AG08396 (cell line): ENCODE data around the gene KCNH4.

Experiments used
- DNase-seq: peaks from one replicate; pipeline ENCODE4 v3.0.0; 2012; ENCODE audit warnings: low spot score, mixed read lengths

The KCNH4 gene

DNA sequence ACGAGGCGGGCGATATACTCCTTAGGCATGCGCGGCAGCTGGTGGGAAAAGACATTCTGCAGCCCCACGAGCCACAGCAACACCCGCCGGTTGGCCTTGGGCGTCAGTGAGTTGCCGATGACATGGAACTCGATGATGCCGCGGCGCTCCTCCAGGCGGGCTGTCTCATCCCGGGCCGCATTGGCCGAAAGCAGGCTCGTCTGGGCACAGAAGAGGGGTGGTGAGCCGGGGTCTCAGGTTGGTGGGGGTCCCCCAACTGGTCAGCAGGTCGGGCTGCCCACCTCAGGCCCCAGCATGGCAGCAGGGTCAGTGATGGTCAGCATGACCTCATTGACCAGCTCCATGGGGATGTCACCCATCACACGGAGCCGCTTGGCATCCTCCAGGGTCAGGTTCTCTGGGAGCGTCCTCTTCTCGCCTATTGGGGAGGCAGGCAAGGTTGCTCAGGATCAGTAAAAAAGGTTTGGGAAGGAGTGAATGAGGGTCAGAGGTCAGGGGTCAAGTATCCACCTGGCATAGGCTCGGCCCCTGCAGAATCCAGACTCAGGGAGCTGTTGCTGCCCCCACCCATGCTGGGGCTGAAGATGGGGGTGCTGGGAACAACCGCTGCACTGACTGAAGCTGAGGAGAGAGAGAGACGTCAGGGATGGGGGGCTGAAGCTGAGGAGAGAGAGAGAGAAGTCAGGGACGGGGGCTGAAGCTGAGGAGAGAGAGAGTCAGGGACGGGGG, 63.4 kb downstream of the KCNH4 start:
- no peak for DNase-seq

DNA sequence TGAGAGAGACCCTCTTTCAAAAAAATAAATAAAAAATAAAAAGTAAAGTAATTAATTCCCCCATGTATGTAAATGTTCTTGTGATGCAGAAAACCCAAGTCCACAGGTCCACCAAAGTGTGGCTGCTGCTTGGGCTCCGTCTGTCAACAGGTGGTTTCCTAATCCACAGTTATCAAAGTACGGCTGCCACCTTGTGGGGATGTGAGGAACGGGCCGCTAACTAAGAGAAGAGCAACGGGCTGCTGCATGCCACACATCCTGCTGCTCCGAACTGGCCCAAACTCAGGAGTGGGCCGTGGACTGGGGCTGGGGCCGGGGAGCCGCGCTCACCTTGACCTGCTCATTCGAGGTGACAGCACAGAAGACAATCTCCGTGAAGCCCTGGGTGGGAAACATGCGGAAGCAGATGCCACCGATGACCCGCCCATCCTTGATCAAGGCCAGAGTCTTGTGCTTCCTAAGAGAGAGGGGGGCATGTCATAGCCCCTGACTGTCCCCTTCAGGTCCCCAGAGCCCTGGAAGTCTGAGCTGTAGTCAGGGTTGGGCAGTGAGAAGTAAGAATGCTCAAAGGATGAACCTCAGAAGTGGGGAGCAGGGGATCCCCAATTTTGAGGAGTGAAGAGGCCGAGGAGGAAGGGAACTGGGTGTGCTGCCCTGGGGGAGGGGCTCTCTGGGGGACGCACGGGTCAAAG, 64.1 kb downstream of the KCNH4 start:
- peak; percentile 83 for DNase-seq

DNA sequence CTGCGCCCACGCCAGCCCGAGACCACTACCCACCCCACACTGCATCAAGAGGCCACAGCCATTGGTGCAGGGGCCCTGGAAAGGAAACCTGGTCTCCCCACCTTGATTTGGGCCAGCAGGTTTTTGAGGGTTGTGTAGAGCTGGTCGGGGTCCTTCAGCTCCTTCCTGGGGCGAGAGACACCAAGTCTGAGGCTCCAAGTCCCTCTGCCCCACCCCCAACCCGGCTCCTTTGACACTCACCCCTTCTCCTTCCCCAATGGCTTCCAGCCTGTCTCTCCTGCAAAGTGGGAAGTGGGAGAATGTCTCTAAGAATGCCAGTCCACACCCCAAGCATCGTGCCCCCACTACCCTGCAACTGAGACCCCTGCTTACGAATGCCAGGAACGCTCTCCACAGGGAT, 66.8 kb downstream of the KCNH4 start:
- DNase-seq = no peak

DNA sequence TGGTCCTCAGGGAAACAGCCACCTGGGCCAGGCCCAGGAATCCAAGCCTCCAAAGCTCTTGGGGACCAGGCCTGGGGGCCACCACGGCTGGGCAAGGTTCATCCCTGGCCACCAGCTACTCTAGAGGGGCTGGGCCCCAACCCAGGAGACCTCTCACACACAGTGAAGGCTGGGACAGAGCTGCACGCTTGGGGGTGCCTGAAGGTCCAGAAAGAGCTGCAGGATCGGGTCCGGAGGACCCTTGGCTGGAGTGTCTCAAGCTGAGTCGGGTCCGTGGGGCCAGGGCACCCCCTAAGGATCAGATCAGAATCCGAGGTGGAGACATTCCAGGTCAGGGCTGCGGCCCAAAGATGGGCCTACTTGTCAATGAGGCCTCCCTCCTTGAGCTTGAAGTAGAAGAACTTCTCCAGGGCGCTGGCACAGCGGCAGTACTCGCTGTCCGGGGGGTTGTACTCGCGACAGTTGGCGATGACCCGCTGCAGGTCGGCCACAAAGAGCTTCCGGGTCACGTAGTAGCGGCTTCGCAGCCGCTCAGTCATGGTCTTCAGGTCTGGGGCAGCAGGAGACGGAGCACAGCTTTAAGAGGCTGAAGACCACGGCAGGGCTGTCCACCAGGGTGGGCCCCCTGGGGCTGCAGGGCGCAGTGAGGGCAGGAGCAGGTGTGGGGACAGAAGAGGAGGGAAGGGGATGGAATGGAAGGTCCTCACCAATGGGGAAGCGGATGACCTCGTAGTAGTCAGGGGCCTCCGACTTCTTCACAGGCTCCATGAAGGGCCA, 67.5 kb downstream of the KCNH4 start:
- no peak for DNase-seq

DNA sequence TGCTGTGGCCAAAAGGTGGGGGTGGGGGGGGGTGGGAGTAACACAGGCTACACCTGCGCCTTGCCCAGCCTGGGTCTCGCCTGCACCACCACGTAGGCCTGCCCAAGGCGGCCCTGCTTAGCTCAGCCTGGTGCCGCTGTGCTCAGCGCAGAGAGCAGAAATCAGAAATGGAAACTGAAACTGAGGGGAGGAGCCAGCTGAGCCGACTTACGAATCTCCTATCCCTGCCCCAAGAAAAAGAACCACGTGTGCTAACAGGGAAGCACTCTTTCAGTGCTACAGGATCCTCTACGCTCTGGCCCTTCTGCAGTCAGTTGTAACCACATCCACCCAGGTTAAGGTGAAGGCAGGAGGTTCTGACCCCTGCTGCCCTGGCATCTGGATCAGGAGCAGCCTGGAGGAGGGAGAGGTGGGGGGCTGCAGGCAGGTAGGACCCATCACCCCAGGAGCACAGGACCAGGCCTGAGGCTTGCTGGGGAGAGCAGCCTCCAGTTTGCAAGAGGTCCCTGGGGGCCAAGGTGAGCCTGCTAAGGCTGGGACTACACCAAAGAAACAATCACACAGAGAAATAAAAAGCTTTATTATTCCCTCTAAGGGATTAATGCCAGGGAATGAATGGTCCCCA, 68.3 kb downstream of the KCNH4 start, which contains the start of gene DHX58:
Gene DHX58 (minus strand): TSS at position 163 of the 625 bp plus-strand sequence. CDS start 822 bp downstream, outside the sequence.
- DNase-seq = peak; percentile 92

DNA sequence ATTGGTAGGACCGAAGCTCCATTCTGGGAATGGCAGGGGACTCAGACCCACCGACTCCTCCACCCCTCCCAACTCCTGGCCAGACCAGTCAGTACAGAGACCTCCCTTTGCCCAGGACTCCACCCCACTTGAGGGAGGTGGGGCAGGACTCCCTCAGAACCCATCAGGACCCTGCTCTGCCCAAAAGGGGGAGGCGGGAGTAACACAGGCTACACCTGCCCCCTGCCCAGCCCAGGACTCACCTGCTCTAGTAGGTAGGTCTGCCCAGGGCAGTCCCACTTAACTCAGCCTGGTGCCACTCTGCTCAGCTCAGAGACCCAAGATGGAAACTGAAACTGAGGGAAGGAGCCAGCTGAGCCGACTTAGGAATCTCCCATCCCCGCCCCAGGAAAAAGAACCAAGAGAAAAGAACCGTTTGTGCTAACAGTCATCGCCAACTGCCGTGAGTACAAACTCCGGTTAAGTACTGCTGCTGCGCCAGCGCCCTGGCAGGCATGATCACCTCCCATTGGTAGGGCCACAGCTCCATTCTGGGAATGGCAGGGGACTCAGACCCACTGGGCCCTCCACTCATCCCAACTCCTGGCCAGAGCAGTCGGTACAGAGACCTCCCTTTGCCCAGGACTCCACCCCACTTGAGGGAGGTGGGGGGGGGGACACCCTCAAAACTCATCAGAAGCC, 68.9 kb downstream of the KCNH4 start:
- peak; percentile 68 for DNase-seq

DNA sequence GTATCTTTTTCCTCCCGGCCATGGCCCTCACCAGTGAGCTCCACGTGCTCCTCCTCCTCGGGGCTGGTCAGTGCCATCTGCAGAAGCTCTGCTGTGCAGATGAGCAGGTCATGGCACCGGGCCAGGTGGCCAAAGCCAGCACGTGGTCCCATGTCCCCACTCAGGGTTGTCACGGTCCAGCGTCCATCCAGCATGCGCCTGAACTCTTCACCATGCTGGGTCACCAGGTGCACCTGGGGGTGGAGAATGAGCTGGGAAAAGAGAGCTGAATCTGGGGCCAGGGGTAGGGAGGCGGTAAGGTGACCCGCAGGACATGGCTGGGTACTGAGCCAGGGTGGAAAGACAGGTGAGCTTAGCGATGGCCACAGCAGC, 69.7 kb downstream of the KCNH4 start:
- DNase-seq = no peak

DNA sequence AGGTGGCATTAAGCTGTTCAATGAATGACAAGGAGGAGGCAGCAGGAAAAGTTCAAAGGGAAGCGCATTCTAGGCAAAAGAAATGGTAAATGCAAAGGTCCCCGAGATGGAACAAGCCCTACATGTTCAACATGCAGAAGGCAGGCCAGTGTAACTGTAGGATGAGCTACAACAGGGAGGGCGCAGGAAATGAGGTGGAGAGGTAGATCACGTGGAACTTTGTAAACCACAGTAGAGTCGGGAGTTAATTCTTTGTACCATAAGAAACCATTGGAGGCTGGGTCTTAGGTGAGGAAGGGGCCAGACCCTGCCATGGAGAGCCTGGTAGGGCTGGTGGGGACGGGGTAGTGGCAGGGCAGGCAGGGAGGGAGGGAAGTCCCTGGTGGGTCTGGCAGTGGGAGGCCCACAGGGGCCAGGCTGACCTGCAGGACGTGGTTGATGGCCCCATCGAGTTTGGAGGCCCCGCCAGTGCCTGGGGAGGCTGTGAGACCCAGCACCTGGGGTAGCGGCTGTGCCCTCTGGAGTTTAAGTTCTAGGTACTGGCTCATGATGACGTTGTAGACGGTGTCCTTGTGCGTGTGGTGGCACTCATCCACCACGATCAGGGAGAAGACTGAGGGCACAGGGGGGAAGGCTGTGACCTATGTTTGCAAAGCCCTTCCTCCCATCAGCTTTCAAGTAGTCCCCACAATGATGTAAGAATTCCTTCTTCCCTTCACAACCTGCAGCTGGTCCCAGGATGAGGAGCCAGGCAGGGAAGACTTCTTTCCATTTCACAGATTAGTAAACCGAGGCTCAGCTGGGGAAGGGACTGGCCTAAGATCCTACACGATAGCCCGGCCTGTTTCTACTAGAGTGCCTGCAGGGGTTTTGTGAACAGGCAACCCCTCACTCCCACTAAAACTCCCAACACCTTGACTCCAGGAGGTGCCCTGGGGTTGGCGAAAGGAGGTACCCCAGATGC, 70.4 kb downstream of the KCNH4 start:
- no peak for DNase-seq

DNA sequence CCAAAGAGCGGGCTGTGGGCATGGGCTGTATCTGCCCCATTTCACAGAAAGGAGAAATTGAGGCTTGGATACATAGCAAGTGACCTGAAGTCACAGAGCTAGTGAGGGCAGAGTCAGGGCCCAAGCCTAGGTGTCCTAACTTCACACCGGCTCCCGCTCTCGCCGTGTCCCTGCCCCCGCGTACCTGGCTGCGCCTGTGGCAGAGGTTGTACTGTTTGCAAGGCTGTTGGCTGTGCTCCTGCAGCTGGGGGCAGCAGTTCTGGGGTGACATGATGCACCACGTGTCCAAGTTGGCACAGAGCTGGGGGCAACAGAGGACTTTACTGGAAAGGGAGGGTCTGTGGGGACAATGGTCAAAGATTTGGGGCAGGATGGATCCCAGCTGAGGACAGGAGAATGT, 71.9 kb downstream of the KCNH4 start:
- no peak for DNase-seq

DNA sequence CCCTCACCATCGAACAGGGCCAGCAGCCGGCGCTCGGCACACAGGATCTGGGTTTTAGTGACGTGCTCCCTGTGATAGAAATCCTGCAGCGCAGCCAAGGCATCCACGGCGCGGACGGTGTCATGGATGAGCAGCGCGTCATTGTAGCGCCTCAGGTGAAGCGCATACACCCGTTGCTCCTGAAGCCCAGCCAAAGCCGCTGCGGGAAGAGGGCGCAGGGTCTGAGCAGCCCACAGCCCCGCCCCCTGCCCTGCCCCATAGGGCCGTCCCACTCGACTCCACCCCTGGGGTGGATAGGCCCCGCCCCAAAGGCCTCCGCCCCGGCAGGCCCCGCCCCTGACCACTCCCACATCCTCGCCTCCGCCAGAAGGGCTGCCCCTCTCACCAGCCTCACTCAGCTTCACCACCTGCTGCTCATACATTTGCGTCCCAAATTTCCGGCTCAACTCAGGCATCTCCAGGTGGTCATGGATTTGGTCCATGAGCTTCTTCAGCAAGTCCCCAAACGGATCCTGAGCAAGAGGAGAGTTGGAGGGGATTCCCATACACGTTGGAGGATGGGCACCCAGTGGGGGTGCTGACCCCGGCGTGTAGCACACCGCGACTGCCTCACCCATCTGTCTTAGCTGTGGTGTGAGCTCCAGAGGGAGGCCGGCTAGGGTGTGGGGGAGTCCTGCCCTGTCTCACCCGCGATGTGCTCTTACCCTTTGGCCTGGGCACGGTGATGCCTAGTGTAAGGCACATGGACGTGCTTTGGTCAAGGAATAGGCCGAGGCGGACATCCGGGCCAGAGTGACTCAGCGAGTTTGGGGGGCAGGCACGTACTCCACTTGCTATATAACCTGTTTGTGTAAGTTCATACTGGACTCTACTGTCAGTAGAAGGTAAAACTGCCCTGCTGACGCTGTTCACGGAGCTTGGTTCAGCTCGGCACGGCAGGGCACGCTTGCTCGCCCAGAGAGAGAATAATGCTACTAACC, 73.1 kb downstream of the KCNH4 start:
- peak; percentile 70 for DNase-seq

DNA sequence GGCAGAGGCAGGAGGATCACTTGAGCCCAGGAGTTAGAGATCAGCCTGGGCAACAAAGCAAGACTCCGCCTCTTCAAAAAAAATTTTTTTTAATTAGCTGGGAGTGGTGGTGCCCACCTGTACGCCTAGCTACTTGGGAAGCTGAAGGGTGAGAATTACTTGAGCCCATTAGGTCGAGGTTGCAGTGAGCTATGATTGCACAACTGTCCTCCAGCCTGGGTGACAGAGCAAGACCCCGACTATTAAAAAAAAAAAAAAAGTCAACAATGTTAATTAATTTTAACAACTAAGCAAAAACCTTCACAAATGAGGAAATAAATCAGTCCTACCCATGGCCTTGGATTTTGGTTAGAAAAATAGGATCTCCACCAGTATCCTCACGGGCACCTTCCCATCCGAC, 73.8 kb downstream of the KCNH4 start:
- no peak for DNase-seq
